Neural cell (in vitro differentiated cells): ENCODE data around the gene PSIP1.

Source experiments
- EZH2 ChIP-seq: fragments of 200-600, 300-800 bp; shearing (Covaris generic), sonication (generic); IDR thresholded peaks from 2 replicates; pipeline ENCODE4 v1.6.1; 2014; ENCODE audit warnings: antibody characterized with exemption, low read length, borderline replicate concordance, mild to moderate bottlenecking; ENCODE audit not compliant: insufficient read depth, poor library complexity, severe bottlenecking
- POLR2AphosphoS5 ChIP-seq: IDR thresholded peaks from 2 replicates; pipeline ENCODE4 v1.6.1; 2012
- REST ChIP-seq: IDR thresholded peaks from 2 replicates; pipeline ENCODE4 v1.6.1; 2012; ENCODE audit warnings: borderline replicate concordance
- TF ChIP-seq, protein P1 (sequence below): fragments of 450-650 bp; IDR thresholded peaks from 2 replicates; pipeline ENCODE4 v1.5.1; 2014; ENCODE audit warnings: antibody characterized with exemption, mild to moderate bottlenecking, moderate library complexity; ENCODE audit not compliant: poor library complexity, severe bottlenecking

GRCh38 chr9:15521254-15521653 lies 10.5 kb upstream of the PSIP1 start:
- TF ChIP-seq POLR2AphosphoS5: no peak
- TF ChIP-seq, protein P1, sequence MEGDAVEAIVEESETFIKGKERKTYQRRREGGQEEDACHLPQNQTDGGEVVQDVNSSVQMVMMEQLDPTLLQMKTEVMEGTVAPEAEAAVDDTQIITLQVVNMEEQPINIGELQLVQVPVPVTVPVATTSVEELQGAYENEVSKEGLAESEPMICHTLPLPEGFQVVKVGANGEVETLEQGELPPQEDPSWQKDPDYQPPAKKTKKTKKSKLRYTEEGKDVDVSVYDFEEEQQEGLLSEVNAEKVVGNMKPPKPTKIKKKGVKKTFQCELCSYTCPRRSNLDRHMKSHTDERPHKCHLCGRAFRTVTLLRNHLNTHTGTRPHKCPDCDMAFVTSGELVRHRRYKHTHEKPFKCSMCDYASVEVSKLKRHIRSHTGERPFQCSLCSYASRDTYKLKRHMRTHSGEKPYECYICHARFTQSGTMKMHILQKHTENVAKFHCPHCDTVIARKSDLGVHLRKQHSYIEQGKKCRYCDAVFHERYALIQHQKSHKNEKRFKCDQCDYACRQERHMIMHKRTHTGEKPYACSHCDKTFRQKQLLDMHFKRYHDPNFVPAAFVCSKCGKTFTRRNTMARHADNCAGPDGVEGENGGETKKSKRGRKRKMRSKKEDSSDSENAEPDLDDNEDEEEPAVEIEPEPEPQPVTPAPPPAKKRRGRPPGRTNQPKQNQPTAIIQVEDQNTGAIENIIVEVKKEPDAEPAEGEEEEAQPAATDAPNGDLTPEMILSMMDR: no peak
- no peak for TF ChIP-seq REST
- TF ChIP-seq EZH2: no peak
